ENCODE results near the gene HSFX4.
"Not testable (repeated sequence)": the region's sequence is repeated elsewhere in the genome, so short reads cannot be mapped to it uniquely, and the experiment has no call there.

The HSFX4 gene

GRCh38 chrX:149929400-149929799, at the start of gene HSFX4:
HSFX4 (plus strand) TSS chrX:149929573; CDS start chrX:149929645, 72 bp downstream.
- not testable (repeated sequence) for DNase-seq

GRCh38 chrX:149881081-149881711, 48.2 kb upstream of the HSFX4 start, which contains the start of gene MAGEA8:
MAGEA8 (plus strand) TSS chrX:149881183; CDS start chrX:149884273, 3,090 bp downstream.
- peak; percentile 5 for DNase-seq

- not testable (repeated sequence) for DNase-seq
These were observed 38.5 kb upstream of the HSFX4 start for GRCh38 chrX:149890828-149891227.

- DNase-seq: peak; percentile 41
These were observed 30.8 kb upstream of the HSFX4 start for GRCh38 chrX:149898554-149898953.

- no peak for DNase-seq
These were observed 25.3 kb upstream of the HSFX4 start for GRCh38 chrX:149903889-149904748.

- no peak for DNase-seq
These were observed 21.1 kb upstream of the HSFX4 start for GRCh38 chrX:149908308-149908707.

- no peak for DNase-seq
These were observed 20.6 kb upstream of the HSFX4 start for GRCh38 chrX:149908727-149909126.

- DNase-seq: peak; percentile 35
These were observed 19.8 kb upstream of the HSFX4 start for GRCh38 chrX:149909324-149910177.

- DNase-seq: no peak
These were observed 19.1 kb upstream of the HSFX4 start for GRCh38 chrX:149910178-149910695.

- no peak for DNase-seq
These were observed 12.5 kb upstream of the HSFX4 start for GRCh38 chrX:149916745-149917392.

GRCh38 chrX:149923836-149924235, 5.5 kb upstream of the HSFX4 start:
- not testable (repeated sequence) for DNase-seq

- not testable (repeated sequence) for DNase-seq
These were observed 4.9 kb upstream of the HSFX4 start for GRCh38 chrX:149924434-149924833.

- DNase-seq: not testable (repeated sequence)
These were observed 2.0 kb upstream of the HSFX4 start for GRCh38 chrX:149927245-149927963.

GRCh38 chrX:149927964-149928258, 1.5 kb upstream of the HSFX4 start:
- not testable (repeated sequence) for DNase-seq

- DNase-seq: not testable (repeated sequence)
These were observed 738 bp upstream of the HSFX4 start for GRCh38 chrX:149928635-149929034.

- not testable (repeated sequence) for DNase-seq
These were observed 2.0 kb downstream of the HSFX4 start for GRCh38 chrX:149931355-149931754.

- not testable (repeated sequence) for DNase-seq
These were observed 2.8 kb downstream of the HSFX4 start for GRCh38 chrX:149932150-149932549.

GRCh38 chrX:149932970-149933369, 3.6 kb downstream of the HSFX4 start:
- DNase-seq: not testable (repeated sequence)

GRCh38 chrX:149933547-149933946, 4.2 kb downstream of the HSFX4 start:
- not testable (repeated sequence) for DNase-seq

- not testable (repeated sequence) for DNase-seq
These were observed 8.0 kb downstream of the HSFX4 start for GRCh38 chrX:149937328-149937727.

GRCh38 chrX:149937871-149938426, 8.6 kb downstream of the HSFX4 start:
- DNase-seq: no peak
